ENCODE results near the gene VSIG1.

- TF ChIP-seq CTCF (IDR thresholded peaks at IDR 0.05; ENCODE audit: poor library complexity, severe bottlenecking) (no peak), POLR2AphosphoS5 (IDR thresholded peaks at IDR 0.05) (no peak), EZH2 (IDR thresholded peaks at IDR 0.05; ENCODE audit: borderline replicate concordance, insufficient read depth, low read length, poor library complexity, severe bottlenecking) (no peak), MXI1 (conservative IDR thresholded peaks at IDR 0.05; ENCODE audit: poor library complexity, severe bottlenecking) (no peak), SMC3 (conservative IDR thresholded peaks at IDR 0.05; ENCODE audit: poor library complexity) (no peak), TAF1 (IDR thresholded peaks at IDR 0.05; ENCODE audit: low read depth) (no peak), RAD21 (conservative IDR thresholded peaks at IDR 0.05) (no peak), REST (IDR thresholded peaks at IDR 0.05; ENCODE audit: borderline replicate concordance) (no peak)
These were observed 26.7 kb downstream of the VSIG1 start for GRCh38 chrX:108071578-108071977.

All from neural cell (in vitro differentiated cells).